SK-N-MC (cell line): Measurements from ENCODE around the gene EVC2.

Source experiments
- EZH2 ChIP-seq: fragments of 200-600 bp; sonication (generic); IDR thresholded peaks from one replicate; pipeline ENCODE4 v1.6.1; 2017; ENCODE audit warnings: antibody characterized with exemption
- POLR2AphosphoS5 ChIP-seq: IDR thresholded peaks from 2 replicates; pipeline ENCODE4 v1.6.1; 2012; ENCODE audit warnings: mild to moderate bottlenecking, low read depth, low read length, borderline replicate concordance

- TF ChIP-seq POLR2AphosphoS5: no peak
- no peak for TF ChIP-seq EZH2
Observed at GRCh38 chr4:5720980-5721379, 12.6 kb upstream of the EVC2 start.
